ENCODE measurements around the gene ARHGEF7. TPM values are rescaled to one million over a fixed set of nuclear protein-coding genes. Genes with fewer than 3 reads are reported as not detected.
"Not testable (repeated sequence)": the region's sequence is repeated elsewhere in the genome, so short reads cannot be mapped to it uniquely, and the experiment has no call there.

The ARHGEF7 gene
- total and polyA plus RNA-seq, 4 donors: 16.2 to 132 (median 100) TPM

- 92 to 93% methylated on average over 12 of the region's 12 CpGs for WGBS, 2 donors
- no peak for DNase-seq
- peaks cover 0 to 3% of the 10 kb centered on the region in 2 donors for H3K4me1 ChIP-seq (ENCODE audit: control insufficient read depth in 1 of 2, insufficient read depth in 2 of 2, low read length in 2 of 2)
- H3K4me3 ChIP-seq (ENCODE audit: low read length in 2 of 2): no peak overlapping the region
- H3K27me3 ChIP-seq (ENCODE audit: control insufficient read depth in 1 of 2, insufficient read depth in 2 of 2, low read length in 1 of 2): no peaks in the 10 kb centered on the region
- H3K27ac ChIP-seq (ENCODE audit: low read depth in 1 of 2, low read length in 2 of 2): no peak overlapping the region
- ATAC-seq (ENCODE audit: low FRiP score): no peak
- no peaks in the 10 kb centered on the region for H3K36me3 ChIP-seq (ENCODE audit: control insufficient read depth in 1 of 2, insufficient read depth in 2 of 2, low read length in 1 of 2)
- intact Hi-C loops (cut with DNase I): no loop called here
- H3K9me3 ChIP-seq (ENCODE audit: control insufficient read depth, low read length): peaks cover 1% of the 10 kb centered on the region
These were observed 35.7 kb upstream of the ARHGEF7 start for GRCh38 chr13:111079375-111079774.

- Histone ChIP-seq H3K4me3 (ENCODE audit: low read length in 2 of 2) (no peak overlapping the region), H3K36me3 (ENCODE audit: control insufficient read depth in 1 of 2, insufficient read depth in 2 of 2, low read length in 1 of 2) (no peaks in the 10 kb centered on the region), H3K27ac (ENCODE audit: low read depth in 1 of 2, low read length in 2 of 2) (no peak overlapping the region), H3K9me3 (ENCODE audit: control insufficient read depth, low read length) (no peaks in the 10 kb centered on the region), H3K27me3 (ENCODE audit: control insufficient read depth in 1 of 2, insufficient read depth in 2 of 2, low read length in 1 of 2) (no peaks in the 10 kb centered on the region), H3K4me1 (ENCODE audit: control insufficient read depth in 1 of 2, insufficient read depth in 2 of 2, low read length in 2 of 2) (peaks cover 0 to 3% of the 10 kb centered on the region in 2 donors)
- intact Hi-C loops (cut with DNase I): no loop called here
- ATAC-seq (ENCODE audit: low FRiP score) (no peak), DNase-seq (no peak)
- 88 to 93% methylated on average over 5 of the region's 5 CpGs for WGBS, 2 donors
These were observed 34.5 kb upstream of the ARHGEF7 start for GRCh38 chr13:111080642-111081041.

- Histone ChIP-seq H3K27me3 (ENCODE audit: control insufficient read depth in 1 of 2, insufficient read depth in 2 of 2, low read length in 1 of 2) (no peaks in the 10 kb centered on the region), H3K27ac (ENCODE audit: low read depth in 1 of 2, low read length in 2 of 2) (no peak overlapping the region), H3K9me3 (ENCODE audit: control insufficient read depth, low read length) (no peaks in the 10 kb centered on the region), H3K4me3 (ENCODE audit: low read length in 2 of 2) (no peak overlapping the region), H3K36me3 (ENCODE audit: control insufficient read depth in 1 of 2, insufficient read depth in 2 of 2, low read length in 1 of 2) (no peaks in the 10 kb centered on the region), H3K4me1 (ENCODE audit: control insufficient read depth in 1 of 2, insufficient read depth in 2 of 2, low read length in 2 of 2) (peaks cover 0 to 3% of the 10 kb centered on the region in 2 donors)
- ATAC-seq (ENCODE audit: low FRiP score) (no peak), DNase-seq (no peak)
- 2 to 8% methylated on average over 4 of the region's 4 CpGs for WGBS, 2 donors
- intact Hi-C loops (cut with DNase I): no loop called here
These were observed 32.9 kb upstream of the ARHGEF7 start for GRCh38 chr13:111082240-111082639.

DNA sequence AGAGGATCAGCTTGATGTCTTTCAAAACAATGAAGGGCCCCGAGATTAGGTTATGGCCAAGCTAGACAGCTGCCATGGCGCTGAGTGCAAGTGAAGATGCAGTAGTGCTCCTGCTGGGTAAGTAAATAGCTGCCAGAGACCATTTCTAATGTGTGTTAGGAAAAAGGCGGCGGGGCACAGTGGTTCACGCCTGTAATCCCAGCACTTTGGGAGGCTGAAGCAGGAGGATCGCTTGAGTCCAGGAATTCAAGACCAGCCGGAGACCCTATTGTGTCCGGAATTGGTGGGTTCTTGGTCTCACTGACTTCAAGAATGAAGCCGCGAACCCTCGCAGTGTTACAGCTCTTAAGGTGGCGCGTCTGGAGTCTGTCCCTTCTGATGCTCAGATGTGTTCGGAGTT, 32.3 kb upstream of the ARHGEF7 start:
- ATAC-seq (ENCODE audit: low FRiP score); H3K27me3 ChIP-seq (ENCODE audit: control insufficient read depth in 1 of 2, insufficient read depth in 2 of 2, low read length in 1 of 2); H3K36me3 ChIP-seq (ENCODE audit: control insufficient read depth in 1 of 2, insufficient read depth in 2 of 2, low read length in 1 of 2); DNase-seq; H3K27ac ChIP-seq (ENCODE audit: low read depth in 1 of 2, low read length in 2 of 2); H3K4me1 ChIP-seq (ENCODE audit: control insufficient read depth in 1 of 2, insufficient read depth in 2 of 2, low read length in 2 of 2); H3K4me3 ChIP-seq (ENCODE audit: low read length in 2 of 2); intact Hi-C loops (cut with DNase I); H3K9me3 ChIP-seq (ENCODE audit: control insufficient read depth, low read length): not testable (repeated sequence)
- 94 to 97% methylated on average over 14 of the region's 14 CpGs for WGBS, 2 donors

DNA sequence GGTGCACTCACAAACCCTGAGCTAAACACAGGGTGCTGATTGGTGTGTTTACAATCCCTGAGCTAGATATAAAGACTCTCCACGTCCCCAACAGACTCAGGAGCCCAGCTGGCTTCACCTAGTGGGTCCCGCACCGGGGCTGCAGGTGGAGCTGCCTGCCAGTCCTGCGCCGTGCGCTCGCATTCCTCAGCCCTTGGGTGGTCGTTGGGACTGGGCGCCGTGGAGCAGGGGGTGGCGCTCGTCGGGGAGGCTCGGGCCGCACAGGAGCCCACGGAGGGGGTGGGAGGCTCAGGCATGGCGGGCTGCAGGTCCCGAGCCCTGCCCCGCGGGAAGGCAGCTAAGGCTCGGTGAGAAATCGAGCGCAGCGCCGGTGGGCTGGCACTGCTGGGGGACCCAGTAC, 31.4 kb upstream of the ARHGEF7 start:
- ATAC-seq (ENCODE audit: low FRiP score); H3K4me3 ChIP-seq (ENCODE audit: low read length in 2 of 2); H3K4me1 ChIP-seq (ENCODE audit: control insufficient read depth in 1 of 2, insufficient read depth in 2 of 2, low read length in 2 of 2); H3K27me3 ChIP-seq (ENCODE audit: control insufficient read depth in 1 of 2, insufficient read depth in 2 of 2, low read length in 1 of 2); H3K27ac ChIP-seq (ENCODE audit: low read depth in 1 of 2, low read length in 2 of 2); H3K36me3 ChIP-seq (ENCODE audit: control insufficient read depth in 1 of 2, insufficient read depth in 2 of 2, low read length in 1 of 2); DNase-seq; intact Hi-C loops (cut with DNase I); H3K9me3 ChIP-seq (ENCODE audit: control insufficient read depth, low read length): not testable (repeated sequence)
- 85 to 93% methylated on average over 13 to 17 of the region's 25 CpGs for WGBS, 2 donors

DNA sequence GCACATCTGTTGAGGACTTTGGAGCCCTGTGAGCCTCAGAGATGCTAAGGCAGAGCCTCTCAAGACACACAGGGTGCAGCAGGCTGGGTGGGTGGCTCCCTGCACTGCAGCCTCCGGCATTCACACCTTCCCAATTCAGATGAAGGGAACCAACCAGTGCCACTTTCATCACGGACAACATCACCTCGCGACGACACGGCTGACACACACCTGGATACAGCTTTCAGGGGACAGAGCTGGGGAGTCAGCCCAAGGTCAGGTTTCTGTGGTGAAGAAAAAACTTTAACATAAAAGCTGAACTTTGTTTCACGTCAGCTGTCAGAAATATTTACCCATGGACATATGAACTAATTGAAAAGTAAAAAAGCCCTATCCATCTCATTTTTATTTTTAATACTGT, 24.9 kb upstream of the ARHGEF7 start:
- no peaks in the 10 kb centered on the region for H3K27me3 ChIP-seq (ENCODE audit: control insufficient read depth in 1 of 2, insufficient read depth in 2 of 2, low read length in 1 of 2)
- WGBS, 2 donors: 84 to 86% methylated on average over 7 of the region's 7 CpGs
- ATAC-seq (ENCODE audit: low FRiP score) (no peak), DNase-seq (no peak)
- no peak overlapping the region for H3K27ac ChIP-seq (ENCODE audit: low read depth in 1 of 2, low read length in 2 of 2)
- H3K9me3 ChIP-seq (ENCODE audit: control insufficient read depth, low read length): no peaks in the 10 kb centered on the region
- intact Hi-C loops (cut with DNase I): no loop called here
- no peaks in the 10 kb centered on the region for H3K36me3 ChIP-seq (ENCODE audit: control insufficient read depth in 1 of 2, insufficient read depth in 2 of 2, low read length in 1 of 2)
- H3K4me3 ChIP-seq (ENCODE audit: low read length in 2 of 2): no peak overlapping the region
- no peaks in the 10 kb centered on the region for H3K4me1 ChIP-seq (ENCODE audit: control insufficient read depth in 1 of 2, insufficient read depth in 2 of 2, low read length in 2 of 2)

- WGBS, 2 donors: 82 to 86% methylated on average over 6 of the region's 6 CpGs
- H3K4me3 ChIP-seq (ENCODE audit: low read length in 2 of 2): no peak overlapping the region
- H3K27ac ChIP-seq (ENCODE audit: low read depth in 1 of 2, low read length in 2 of 2): no peak overlapping the region
- ATAC-seq (ENCODE audit: low FRiP score) (no peak), DNase-seq (no peak)
- no peaks in the 10 kb centered on the region for H3K4me1 ChIP-seq (ENCODE audit: control insufficient read depth in 1 of 2, insufficient read depth in 2 of 2, low read length in 2 of 2)
- no peaks in the 10 kb centered on the region for H3K27me3 ChIP-seq (ENCODE audit: control insufficient read depth in 1 of 2, insufficient read depth in 2 of 2, low read length in 1 of 2)
- intact Hi-C loops (cut with DNase I): no loop called here
- no peaks in the 10 kb centered on the region for H3K36me3 ChIP-seq (ENCODE audit: control insufficient read depth in 1 of 2, insufficient read depth in 2 of 2, low read length in 1 of 2)
- no peaks in the 10 kb centered on the region for H3K9me3 ChIP-seq (ENCODE audit: control insufficient read depth, low read length)
These were observed 22.4 kb upstream of the ARHGEF7 start for GRCh38 chr13:111092685-111093084.

- Histone ChIP-seq H3K36me3 (ENCODE audit: control insufficient read depth in 1 of 2, insufficient read depth in 2 of 2, low read length in 1 of 2) (no peaks in the 10 kb centered on the region), H3K4me3 (ENCODE audit: low read length in 2 of 2) (no peak overlapping the region), H3K9me3 (ENCODE audit: control insufficient read depth, low read length) (no peaks in the 10 kb centered on the region), H3K4me1 (ENCODE audit: control insufficient read depth in 1 of 2, insufficient read depth in 2 of 2, low read length in 2 of 2) (no peaks in the 10 kb centered on the region), H3K27me3 (ENCODE audit: control insufficient read depth in 1 of 2, insufficient read depth in 2 of 2, low read length in 1 of 2) (no peaks in the 10 kb centered on the region), H3K27ac (ENCODE audit: low read depth in 1 of 2, low read length in 2 of 2) (no peak overlapping the region)
- 90% methylated on average over 17 to 21 of the region's 21 CpGs for WGBS, 2 donors
- intact Hi-C loops (cut with DNase I): no loop called here
- ATAC-seq (ENCODE audit: low FRiP score) (no peak), DNase-seq (no peak)
These were observed 22.0 kb upstream of the ARHGEF7 start for GRCh38 chr13:111093136-111093535.

DNA sequence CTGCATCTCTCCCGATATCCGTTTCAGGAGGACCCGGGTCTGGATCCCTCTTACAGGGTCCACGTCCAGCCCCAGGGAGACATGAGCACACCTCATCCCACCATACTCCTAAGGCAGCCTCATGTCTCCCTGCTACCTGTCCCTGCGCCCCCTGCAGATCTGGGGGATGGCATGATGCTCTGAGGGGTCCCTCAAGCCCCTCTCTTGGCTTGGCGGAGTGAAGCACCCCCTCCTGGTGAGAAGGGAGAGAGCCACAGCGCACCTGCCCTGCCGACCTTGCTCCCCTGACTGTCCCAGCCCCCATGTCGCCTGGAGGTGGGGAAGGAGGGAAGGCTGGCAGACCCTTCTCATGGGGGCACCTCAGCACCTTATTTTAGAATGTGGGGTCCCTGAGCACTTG, 21.5 kb upstream of the ARHGEF7 start:
- no peak for DNase-seq
- no peaks in the 10 kb centered on the region for H3K9me3 ChIP-seq (ENCODE audit: control insufficient read depth, low read length)
- no peak overlapping the region for H3K27ac ChIP-seq (ENCODE audit: low read depth in 1 of 2, low read length in 2 of 2)
- intact Hi-C loops (cut with DNase I): no loop called here
- ATAC-seq (ENCODE audit: low FRiP score): no peak
- no peaks in the 10 kb centered on the region for H3K36me3 ChIP-seq (ENCODE audit: control insufficient read depth in 1 of 2, insufficient read depth in 2 of 2, low read length in 1 of 2)
- WGBS, 2 donors: 80 to 94% methylated on average over 7 to 9 of the region's 9 CpGs
- no peak overlapping the region for H3K4me3 ChIP-seq (ENCODE audit: low read length in 2 of 2)
- H3K27me3 ChIP-seq (ENCODE audit: control insufficient read depth in 1 of 2, insufficient read depth in 2 of 2, low read length in 1 of 2): no peaks in the 10 kb centered on the region
- no peaks in the 10 kb centered on the region for H3K4me1 ChIP-seq (ENCODE audit: control insufficient read depth in 1 of 2, insufficient read depth in 2 of 2, low read length in 2 of 2)
